C1 segment of cervical spinal cord (tissue), 14 donors: ENCODE measurements around the gene CTR9.

Source experiments
- DNase-seq, 14 donors: peaks; one replicate each; lab custom pipeline; 2025; lab: John Stamatoyannopoulos, UW

The CTR9 gene

DNA sequence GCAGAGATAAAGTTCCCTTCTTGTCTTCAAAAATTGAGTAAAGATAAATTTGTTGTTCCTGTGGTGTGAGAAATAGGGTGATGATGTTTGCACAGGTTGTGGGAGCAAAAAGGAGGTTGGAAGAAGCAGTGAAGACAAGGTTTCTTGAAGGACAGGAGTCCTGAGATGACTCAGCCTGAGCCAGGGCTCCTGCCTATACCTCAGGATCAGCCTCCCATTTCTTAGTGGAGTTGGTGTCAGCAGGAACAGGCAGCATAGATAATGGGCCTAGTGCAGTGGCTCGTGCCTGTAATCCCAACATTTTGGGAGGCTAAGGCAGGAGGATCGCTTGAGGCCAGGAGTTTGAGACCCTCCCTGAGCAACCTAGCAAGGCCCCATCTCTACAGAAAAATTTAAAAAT lies 29.0 kb downstream of the CTR9 start:
- no peak for DNase-seq

DNA sequence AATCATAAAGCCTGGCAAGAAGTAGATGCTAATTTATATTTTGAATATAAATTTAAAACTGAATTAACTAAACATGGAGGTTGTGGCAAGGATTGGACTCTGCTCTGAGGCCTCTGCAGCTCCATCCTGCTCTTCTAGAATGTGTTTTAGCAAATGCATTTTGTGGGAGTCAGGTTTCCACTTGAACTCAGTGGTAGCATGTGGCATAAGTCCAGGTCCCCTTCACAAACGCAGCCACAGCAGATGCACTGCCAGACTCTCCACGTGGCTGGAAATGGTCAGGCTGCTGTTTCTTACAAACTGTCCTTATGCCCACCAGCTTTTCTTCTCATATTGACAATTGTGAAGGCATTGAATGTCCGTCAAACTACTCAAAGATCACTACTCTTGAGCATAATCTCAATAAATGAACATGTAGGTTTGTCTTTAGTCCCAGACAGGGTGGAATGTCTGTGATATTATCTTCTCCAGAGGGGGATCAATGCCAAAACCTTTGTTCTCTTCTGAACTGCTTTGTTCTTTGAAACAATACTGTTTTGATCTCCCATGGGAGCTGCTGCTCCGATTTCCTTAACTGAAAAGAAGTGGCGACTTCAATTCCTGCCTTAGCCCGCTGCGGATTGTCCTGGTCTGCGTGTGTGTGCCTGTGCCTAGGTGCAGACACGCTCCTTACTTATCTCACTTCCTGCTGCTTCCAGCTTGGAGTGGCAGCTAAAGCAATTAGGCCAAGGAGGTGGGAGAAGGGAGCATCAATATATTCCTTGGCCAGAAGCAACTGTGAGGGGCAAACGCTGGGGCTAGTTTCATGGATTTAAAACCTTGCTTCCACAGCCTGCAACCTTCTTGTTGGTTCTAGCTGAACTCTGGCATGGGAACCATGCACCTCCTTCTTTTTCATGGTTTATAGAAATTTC lies 33.4 kb downstream of the CTR9 start:
- DNase-seq: no peak

DNA sequence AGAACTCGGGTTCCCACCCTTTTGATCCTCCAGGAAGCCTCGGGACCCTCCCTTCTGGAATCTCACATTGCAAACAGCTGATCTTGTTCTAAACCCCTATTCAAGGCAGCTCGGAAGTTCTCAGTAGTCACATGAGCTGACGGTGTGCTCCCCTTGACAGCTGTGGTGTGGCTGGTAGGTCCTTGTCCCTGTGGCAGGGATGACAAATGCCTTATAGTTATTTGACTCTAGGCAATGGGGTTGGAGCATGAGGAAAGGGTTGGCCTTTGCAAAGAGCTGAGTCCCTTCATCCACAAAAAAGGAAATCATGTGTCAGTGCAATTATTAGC lies 34.1 kb downstream of the CTR9 start:
- DNase-seq: no peak

DNA sequence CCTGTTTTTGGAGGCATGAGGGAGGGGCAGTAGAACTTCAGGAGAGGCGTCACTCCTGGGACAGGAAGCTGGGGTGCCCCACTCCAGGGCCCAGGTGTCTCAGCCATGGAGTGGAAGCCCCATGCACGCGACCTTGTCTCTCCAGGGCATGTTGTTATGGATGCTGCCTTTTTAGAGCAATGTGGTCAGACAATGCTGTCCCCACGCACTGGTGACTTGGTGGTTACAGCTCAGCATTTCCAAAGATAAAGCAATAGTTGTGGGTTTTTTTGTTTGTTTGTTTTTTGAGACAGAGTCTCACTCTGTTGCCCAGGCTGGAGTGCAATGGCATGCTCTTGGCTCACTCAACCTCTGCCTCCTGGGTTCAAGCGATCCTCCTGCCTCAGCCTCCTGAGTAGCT lies 35.4 kb downstream of the CTR9 start:
- no peak for DNase-seq

DNA sequence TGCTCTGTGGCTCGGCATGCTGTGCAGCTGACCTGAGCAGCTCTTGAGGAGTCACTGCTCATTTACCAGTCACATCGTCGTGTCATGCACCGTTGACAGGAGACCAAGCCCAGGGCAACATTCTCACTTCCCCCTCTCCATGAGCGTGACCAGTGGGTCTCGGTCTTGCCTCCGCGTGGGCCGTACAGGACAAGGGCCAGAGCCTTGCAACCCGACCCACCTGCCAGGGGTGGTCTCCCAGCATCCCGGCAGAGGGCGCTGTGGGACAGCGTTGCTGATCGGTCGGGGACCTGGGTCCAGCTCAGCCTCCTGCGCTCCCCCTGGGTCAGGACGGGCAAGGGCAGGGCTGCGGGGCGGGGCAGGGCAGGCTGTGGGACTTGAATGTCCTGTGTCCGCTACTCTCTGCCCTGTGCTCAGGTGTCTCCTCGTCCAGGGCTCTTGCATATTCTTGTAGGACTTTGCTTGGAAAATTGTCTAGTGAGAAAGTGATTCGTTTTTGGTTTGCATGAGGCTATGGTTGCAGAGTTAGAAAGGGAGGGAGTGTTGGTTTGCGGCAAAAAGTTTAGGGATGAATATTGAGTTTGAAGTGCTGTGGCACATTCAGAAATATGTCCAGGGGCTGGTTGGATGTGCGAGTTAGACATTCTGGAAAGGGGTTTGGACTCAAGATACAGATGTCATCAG lies 41.5 kb downstream of the CTR9 start:
- peak in 13 of 14 donors; percentile 3 to 78 (median 45) for DNase-seq

DNA sequence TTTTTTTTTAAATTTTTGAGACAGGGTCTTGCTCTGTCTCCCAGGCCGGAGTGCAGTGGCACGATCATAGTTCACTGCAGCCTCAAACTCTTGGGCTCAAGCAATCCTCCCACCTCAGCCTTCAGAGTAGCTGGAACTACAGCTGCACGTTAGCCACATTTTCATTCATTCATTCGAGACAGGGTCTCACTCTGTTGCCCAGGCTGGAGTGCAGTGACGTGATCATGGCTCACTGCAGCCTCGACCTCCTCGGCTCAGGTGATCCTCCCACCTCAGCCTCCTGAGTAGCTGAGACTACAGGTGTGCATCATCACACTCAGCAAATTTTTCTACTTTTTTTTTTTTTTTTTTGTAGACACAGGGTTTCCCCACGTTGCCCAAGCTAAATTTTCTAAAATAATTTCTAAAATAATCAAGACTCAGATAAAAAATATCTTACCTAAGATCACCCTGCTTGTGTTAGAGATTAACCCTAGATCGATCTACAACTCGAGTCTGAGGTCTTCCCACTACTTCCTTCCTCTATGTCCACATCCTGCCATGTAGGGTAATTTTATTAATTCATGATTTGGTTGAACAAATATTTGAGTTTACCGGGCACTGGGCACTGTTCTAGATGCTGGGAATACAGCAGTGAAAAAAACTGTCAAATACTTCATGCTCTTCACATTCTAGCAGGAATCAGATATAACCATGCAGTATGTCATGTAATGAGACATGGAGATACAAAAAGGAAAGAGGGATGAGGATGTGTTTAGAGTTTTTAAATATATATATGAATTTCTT lies 42.6 kb downstream of the CTR9 start:
- DNase-seq: no peak

DNA sequence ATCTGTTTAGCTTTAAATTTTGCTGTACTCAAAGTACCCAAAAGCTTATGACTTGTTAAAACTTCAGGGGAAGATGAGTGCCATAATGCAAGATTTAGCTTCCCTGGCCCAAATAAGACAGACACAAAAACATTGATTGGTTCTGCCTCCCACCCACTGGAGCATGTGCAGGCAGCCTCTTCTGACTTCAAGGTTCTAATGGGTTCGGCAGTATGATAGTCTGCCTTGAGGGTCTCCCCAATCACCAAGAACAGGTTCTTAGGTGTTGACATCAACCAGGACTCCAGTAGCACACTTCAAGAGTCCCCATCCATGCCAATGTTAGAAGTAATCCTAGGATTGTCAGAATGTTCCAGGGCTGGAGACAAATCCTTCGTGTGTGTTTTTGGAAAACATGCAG lies 45.1 kb downstream of the CTR9 start:
- no peak for DNase-seq

DNA sequence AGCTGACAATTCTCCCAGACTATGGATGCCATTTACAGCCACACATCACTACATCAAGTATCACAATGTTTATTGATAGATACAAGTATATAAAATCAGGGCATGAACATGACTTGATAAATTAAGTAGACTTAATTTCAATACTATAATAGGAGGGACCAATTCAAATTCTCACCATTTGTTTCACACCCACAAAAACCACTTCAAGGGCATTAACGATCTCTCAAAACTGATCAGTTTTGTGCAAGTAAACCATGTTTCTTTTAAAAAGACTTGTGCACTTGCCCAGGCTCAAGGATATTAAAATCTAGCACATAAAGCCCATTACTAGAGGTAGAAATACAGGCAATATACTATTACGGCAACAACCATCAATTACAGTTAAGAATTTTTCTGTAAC lies 46.0 kb downstream of the CTR9 start:
- DNase-seq: no peak

DNA sequence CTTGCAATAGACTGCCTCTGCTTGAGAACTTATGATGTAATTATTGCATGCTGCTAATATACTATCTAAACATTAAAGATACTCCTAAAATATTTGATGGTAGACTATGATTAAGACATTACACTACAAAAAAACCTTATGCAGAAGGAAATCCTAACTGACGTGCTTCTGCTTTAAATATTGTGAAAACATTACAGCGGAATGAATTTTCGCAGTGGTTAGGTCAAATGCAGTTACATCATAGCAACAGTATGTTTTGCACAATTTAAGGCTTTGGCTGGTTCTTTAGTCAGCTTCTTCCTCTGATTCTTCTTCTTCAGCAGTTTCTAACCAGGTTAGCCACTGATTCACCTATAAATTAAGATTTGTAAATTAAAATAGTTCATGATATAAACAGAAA lies 46.5 kb downstream of the CTR9 start:
- DNase-seq: no peak

DNA sequence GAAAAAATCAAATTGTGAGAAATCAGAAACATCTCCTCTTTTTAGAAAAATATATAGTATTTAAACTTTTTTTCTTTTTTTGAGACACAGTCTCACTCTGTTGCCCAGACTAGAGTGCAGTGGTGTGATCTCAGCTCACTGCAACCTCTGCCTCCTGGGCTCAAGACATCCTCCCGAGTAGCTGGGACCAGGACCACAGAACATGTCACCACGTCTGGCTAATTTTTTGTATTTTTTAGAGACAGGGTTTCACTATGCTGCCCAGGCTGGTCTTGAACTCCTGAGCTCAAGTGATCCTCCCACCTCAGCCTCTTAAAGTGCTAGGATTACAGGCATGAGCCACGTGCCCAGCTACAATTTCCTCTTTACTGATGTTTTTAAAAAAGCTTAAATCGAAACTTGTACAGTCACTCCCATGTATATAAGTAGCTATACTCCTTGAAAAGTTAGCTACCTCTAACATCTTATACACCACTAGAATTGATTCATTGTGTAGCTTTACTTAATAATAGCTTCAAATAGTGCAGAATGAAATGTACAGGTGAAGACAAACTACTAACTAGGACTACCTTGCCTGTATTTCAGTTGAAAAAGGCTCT lies 47.4 kb downstream of the CTR9 start:
- no peak for DNase-seq

DNA sequence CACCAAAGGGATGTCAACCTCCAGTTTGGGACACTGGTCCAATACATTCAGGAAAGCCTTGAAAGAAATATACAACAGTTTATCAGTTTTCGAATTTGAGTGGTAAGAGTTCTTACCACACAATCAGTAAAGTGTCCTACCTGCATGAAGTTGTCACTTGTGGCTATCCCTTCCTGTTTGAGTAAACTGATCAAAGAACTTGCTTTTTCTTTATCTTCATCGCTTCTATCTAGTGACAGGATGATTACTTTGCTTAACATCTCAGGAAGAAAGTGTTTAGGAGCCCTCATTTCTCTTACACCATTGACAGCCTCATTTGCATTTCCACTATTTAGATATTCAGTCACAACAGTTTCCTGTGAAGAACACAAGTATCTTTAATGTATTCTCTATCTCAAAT lies 49.2 kb downstream of the CTR9 start:
- no peak for DNase-seq

DNA sequence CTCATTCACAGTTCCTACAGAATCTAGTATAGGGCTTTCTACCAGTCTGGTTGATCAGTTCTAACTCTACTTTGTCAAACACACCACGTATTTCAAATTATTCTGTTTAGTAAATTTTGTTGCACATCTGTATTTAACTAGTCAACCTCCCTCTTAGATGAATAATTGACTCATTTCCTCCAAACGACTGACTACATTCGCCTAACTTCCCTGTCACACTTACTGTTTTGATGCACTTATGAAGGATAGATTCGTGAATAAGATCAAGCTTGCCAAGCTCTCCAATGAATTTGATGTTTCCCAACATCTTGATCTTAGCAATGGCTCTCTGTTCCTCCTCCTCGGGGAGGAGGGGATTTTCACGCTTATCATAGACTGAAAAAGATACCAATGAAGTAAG lies 52.6 kb downstream of the CTR9 start:
- no peak for DNase-seq

DNA sequence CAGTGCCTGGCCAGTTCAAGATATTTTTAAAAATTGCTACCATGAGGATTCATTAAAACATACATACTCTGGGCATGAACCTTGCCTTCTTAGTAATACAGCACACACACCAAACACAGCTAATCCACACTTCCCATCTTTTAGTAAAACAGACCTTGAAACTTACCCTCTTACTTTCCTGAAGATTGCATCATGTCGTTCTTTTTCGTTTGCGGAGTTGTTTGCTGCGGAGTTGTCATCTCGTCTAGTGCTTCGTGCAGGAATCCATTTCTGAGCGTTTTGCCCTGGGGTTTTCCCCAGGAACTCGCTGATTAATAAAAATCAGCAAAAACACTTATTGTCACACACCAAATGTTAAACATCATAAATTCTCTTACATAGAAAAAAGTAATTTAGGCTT lies 54.7 kb downstream of the CTR9 start:
- DNase-seq: no peak

DNA sequence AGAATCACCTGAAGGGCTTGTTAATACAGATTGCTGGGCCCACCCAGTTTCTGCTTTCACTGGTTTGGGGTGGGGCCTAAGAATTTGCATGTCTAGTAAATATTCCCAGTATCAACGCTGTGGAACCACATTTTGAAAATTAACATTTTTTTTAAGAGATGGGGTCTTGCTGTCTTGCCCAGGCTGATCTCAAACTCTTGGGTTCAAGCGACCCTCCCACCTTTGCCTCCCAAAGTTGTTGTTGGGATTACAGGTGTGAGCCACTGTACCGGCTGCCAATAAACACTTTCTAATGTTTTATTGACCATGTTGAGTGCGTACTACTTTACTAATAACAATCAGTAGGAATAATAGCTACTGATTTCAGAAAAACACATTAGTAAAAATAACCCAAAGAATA lies 55.2 kb downstream of the CTR9 start:
- no peak for DNase-seq

DNA sequence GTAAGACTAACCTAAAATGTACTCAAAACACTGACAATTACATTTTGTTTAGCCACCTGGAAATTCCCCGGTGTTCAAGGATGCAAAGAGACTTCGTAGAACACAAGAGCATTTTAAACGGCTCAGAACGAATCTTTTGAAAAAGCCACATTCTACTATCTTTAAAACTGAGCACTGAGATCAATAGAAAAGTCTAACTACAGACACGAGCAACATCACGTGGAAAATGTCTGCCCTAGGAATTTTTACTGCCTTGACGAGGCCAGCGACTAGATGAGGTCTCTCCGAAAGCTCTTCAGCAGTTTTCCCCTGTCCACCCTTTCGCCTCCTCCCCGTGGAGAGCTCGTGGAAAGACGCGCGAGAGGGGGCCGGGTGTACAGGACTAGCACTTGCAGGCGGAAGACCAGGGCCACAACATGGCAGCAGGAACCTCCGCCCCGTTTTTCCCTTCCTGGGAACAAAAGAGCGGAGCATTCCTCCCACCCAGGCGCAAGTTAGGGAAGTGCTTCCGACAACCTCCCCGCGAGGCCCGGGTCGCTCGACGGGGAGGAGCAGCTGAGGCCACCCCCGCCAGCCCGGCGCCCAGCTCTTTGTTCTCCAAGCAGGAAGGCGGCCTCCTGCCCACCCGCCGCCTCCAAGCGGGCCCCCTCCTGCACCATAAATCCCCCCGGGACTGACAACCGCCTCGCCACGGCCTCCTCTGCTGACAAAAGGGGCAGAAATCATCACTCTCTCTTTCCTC lies 56.6 kb downstream of the CTR9 start:
- DNase-seq: peak; percentile 10 to 80 (median 64)

DNA sequence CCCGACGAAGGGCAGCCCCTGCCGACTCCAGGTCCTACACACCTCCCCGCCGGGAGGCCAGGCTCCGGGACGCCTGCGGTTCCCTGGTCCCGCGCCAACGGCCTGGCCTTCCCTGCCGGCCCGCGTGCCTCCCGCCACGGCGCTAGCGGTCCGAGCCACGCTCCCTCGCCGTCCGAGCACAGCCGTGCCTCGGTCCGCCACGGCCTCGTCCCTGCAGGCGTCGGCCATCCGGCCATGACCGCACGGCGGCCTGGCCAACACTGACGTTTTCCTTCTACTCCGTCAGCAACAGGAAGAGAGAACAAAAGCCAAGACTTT lies 57.1 kb downstream of the CTR9 start:
- DNase-seq: peak in 2 of 14 donors; percentile 45 to 78

DNA sequence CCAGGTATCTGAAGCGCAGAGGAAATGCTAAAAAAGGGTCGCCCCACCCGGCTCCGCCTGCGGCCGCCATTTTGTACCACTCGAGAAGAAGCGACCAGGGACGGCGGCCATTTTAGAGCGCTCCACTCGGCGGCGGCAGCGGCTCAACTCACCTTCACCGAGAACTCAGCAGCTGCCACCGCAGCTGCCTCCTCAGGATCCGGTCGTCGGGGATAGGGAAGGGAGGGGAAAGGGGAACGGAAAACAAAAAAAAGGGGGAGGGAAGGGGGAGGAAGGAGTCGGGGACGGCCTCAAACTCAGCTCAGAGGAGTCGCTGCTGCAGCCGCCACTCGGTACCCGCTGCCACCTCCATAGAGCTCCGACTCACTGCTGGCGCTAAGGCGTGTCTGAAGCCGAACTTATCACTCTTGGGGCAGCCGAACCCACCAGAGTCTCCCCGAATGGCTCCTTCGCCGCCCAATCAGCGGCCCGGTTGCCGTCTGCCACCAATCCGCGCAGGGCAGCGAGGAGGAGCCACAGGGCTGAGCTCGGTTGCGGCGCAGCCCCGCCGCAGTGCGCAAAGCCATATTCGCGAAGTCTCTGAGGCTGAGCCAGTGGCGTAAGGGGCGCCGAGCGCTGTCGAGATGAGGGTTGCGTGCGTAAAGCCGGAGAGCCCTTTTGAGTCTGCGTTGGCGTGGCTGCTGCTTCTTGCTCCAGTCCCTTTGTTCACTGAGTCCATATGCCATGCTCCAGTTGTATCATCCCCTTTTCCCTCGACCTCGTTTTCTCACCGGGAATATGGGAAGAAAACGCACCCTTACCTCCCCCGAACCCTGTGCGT lies 57.7 kb downstream of the CTR9 start, which contains the start of gene EIF4G2:
Gene EIF4G2, minus strand, starts transcription at position 374 of the 820 bp plus-strand sequence.
- DNase-seq: peak; percentile 81 to 99 (median 96)

DNA sequence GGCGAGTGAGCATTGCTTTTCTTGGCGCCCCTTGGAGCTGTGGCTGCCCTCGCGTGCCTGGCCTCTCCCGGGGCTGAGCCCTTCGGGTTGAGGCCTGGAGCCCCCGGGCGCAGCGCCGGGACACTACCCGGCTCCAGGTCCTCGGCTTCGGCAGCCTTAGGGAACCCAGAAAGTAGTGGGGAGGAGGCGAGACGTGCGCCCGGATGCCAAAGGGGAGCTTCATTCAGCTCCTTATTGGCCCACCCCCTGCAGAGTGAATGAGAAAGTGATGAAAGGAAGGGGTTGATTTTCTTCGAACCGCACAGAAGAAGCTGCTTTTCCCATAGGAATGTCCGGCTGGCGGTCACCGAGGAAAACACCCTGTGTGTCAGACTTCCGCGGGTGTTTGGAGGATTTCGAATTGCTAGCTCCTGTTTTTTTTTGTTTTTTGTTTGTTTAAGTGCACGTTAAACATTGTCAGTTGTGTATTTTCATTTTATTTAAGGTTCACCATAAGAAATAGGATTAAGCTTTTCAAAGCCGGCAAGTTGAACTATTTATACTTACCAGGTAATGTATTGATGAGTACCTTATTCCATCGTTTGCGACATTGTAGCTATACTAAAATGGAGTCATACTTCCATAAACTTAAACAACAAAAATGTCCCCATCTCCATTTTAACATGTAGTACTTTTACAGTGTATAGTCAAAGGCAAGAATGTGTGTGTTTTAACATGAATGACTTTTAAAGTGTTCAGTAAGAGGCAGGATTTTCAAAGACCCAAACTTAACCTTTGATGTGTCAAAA lies 58.5 kb downstream of the CTR9 start:
- peak in 5 of 14 donors; percentile 57 to 79 (median 71) for DNase-seq

DNA sequence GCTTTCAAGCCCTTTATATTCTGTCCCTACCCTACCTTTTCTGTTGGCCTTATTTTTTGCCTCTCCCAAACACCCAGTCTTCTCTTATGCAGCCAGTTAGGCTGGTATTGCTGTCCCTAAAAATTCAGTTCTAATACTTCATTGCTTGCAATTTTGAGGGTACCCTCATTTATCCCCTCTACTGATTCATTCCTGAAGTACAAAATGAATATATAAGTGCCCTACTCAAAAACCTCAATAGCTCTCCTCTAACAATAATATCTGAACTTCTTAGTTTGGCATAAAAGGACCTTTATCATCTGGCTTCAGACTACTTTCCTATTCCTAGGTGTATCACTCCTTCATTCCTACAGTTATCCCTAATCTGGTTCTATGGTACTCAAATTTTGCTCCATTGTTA lies 62.9 kb downstream of the CTR9 start:
- no peak for DNase-seq

DNA sequence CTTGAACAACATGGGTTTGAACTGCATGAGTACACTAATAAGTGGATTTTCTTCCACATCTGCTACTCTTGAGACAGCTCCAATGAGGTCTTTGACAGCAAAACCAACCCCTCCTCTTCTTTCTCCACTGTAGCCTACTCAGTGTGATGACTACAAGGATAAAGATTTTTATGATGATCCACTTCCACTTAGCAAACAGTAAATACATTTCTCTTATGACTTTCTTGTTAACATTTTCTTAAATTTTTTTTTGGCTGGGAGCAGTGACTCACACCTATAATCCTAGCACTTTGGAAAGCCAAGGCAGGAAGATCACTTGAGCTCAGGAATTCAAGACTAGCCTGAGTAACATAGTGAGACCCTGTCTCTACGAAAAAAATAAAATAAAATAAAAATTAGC lies 67.5 kb downstream of the CTR9 start:
- DNase-seq: no peak
